PC-9 (cell line): Measurements from ENCODE around the gene CATSPER4. TPM values are rescaled to one million over a fixed set of nuclear protein-coding genes. Genes with fewer than 3 reads are reported as not detected.

Experiments used
- BruUV-seq: library from RNA; stranded (reverse); fragments of 400-500 nt; replicated peaks from 2 replicates; lab custom pipeline; 2021; lab: Mats Ljungman, UMichigan
- CTCF ChIA-PET: fragments of 300-600 bp; sonication (Branson Sonifier 250); formaldehyde crosslinking; loops from one replicate; lab custom pipeline; 2022; ENCODE audit warnings: antibody characterized with exemption; lab: Charles Lee
- POLR2A ChIA-PET: fragments of 300-600 bp; sonication (Branson Sonifier 250); formaldehyde crosslinking; loops from one replicate; lab custom pipeline; 2022; ENCODE audit warnings: antibody characterized with exemption; ENCODE audit not compliant: unreplicated experiment; lab: Charles Lee
- DNase-seq, 2 experiments: peaks; one replicate each; pipeline versions ENCODE4 v3.0.0 to v3.0.0-alpha.2; 2015 to 2022; ENCODE audit warnings: mixed read lengths in 1 of 2
- H2AFZ ChIP-seq: fragments of 200-600 bp; sonication (generic); 2 replicates; pipeline ENCODE4 v1.8.1; 2017; ENCODE audit warnings: antibody characterized with exemption
- H3F3A ChIP-seq: fragments of 200-600 bp; sonication (generic); 2 replicates; pipeline ENCODE4 v1.8.1; 2017; ENCODE audit warnings: antibody characterized with exemption, mild to moderate bottlenecking, low read depth; ENCODE audit not compliant: insufficient read depth
- H3K27ac ChIP-seq: fragments of 200-600 bp; sonication (generic); 2 replicates; pipeline ENCODE4 v1.6.1; 2016; ENCODE audit warnings: mixed run types
- H3K27me3 ChIP-seq: fragments of 200-600 bp; sonication (generic); 2 replicates; pipeline ENCODE4 v1.6.1; 2016; ENCODE audit warnings: low read depth, mixed run types; ENCODE audit not compliant: insufficient read depth
- H3K36me3 ChIP-seq: fragments of 200-600 bp; sonication (generic); 2 replicates; pipeline ENCODE4 v1.6.1; 2016; ENCODE audit warnings: low read depth, mixed run types
- H3K4me1 ChIP-seq: fragments of 200-600 bp; sonication (generic); replicated peaks from 2 replicates; pipeline ENCODE4 v1.6.1; 2016; ENCODE audit warnings: mixed run types; ENCODE audit not compliant: insufficient read depth
- H3K4me2 ChIP-seq: fragments of 200-600 bp; sonication (generic); 2 replicates; pipeline ENCODE4 v1.6.1; 2017; ENCODE audit warnings: mixed run types
- H3K4me3 ChIP-seq: fragments of 200-600 bp; sonication (generic); 2 replicates; pipeline ENCODE4 v1.6.1; 2016; ENCODE audit warnings: mixed run types
- H3K79me2 ChIP-seq: fragments of 200-600 bp; sonication (generic); 2 replicates; pipeline ENCODE4 v1.6.1; 2017; ENCODE audit warnings: low read depth, mixed run types
- H3K9me2 ChIP-seq: fragments of 200-600 bp; sonication (generic); 2 replicates; pipeline ENCODE4 v1.8.1; 2017; ENCODE audit warnings: mild to moderate bottlenecking; ENCODE audit not compliant: insufficient read depth
- H3K9me3 ChIP-seq: fragments of 200-600 bp; sonication (generic); 2 replicates; pipeline ENCODE4 v1.8.1; 2016; ENCODE audit warnings: low read depth; ENCODE audit not compliant: insufficient read depth
- H4K20me1 ChIP-seq: fragments of 200-600 bp; sonication (generic); 2 replicates; pipeline ENCODE4 v1.8.1; 2017; ENCODE audit not compliant: insufficient read depth
- EZH2 ChIP-seq: fragments of 200-600 bp; sonication (generic); IDR thresholded peaks from 2 replicates; pipeline ENCODE4 v1.8.0; 2017; ENCODE audit warnings: antibody characterized with exemption, low read depth
- intact Hi-C: fragments of 100-400 bp; cut with micrococcal nuclease; formaldehyde crosslinking; loops from one replicate; pipeline ENCODE4 v1.10.0; 2022; ENCODE audit not compliant: unreplicated experiment
- total RNA-seq: library from RNA; stranded (reverse); gene quantifications from 2 replicates; pipeline ENCODE4 v1.2.3, GENCODE V29; 2021
- TF ChIP-seq, protein P1 (sequence below): fragments of 200-600 bp; sonication (generic); conservative IDR thresholded peaks from 2 replicates; pipeline ENCODE4 v1.6.1; 2017; ENCODE audit warnings: mixed run types, antibody characterized with exemption, mild to moderate bottlenecking, moderate library complexity

Gene CATSPER4
- total RNA-seq, 1 experiment from 2014 or later: 0.24 TPM

DNA sequence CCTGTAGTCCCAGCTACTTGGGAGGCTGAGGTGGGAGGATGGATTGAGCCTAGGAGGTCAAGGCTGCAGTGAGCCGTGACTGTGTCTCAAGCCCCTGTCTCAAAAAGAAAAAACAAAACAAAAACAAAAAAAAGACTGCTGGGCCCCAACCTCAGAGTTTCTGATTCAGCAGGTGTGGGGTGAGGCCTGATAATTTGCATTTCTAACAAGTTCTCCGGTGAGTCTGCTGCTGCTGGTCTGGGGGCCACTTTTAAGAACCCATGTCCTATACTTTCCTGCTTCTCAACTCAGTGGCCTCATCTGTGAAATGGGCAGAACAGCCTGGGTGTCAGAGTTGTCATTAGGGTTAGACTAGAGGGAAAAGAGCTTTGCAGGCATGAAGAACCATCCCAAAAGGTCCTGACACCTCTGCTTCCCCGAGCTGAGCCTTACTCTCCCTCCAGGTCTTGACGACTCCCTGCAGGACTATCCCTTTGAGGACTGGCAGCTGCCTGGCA, 10.3 kb upstream of the CATSPER4 start:
- CTCF ChIA-PET: no interaction called here
- no peak for DNase-seq

DNA sequence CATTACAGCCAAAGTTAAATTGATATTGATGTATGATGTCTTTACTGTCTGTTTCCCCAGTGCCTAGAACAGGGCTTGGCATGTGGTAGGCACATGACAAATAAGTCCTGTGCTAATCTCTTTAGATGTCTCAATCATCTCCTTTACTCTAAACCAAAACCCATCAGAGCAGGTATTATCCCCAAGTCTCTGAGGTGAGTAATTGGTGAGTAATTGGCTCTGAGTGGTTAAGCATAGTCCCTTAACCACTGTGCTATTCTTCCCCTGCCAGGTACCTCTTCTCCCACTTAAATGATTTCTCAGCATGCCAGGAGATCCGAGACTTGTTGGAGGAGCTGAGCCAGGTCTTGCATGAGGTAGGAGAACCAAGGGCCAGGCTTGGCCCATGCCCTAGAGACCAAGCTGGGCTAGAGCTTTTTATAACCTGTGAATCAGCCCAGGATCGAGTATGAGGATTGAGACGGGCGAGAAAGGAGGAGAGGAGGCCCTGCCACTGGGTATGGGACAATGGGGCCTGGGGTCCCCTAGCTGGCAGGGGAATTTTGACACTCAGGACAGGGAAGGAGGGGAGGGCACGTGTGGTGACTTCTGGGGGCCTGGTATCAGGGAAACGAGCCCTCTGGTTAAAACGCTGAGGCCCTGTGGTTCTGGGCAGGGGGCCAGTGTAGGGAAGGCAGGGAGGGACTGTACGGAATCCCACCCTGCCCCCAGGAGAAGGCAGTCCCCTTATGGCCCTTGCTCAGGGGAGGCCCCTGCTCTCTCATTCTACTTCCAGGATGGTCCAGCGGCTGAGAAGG, 8.6 kb upstream of the CATSPER4 start:
- Histone ChIP-seq H3K79me2 (peaks cover 14% of the 10 kb centered on the region), H3K36me3 (peaks cover 6% of the 10 kb centered on the region; the same call in 1 of the 2 replicates), H3K9me3 (no peaks in the 10 kb centered on the region), H3K27me3 (no peaks in the 10 kb centered on the region), H2AFZ (no peak overlapping the region), H3K27ac (peak overlapping the region; percentile 74), H3F3A (peaks cover 18% of the 10 kb centered on the region), H3K4me3 (no peak overlapping the region), H3K4me1 (peaks cover 26% of the 10 kb centered on the region), H3K4me2 (peak overlapping the region; percentile 38), H4K20me1 (no peaks in the 10 kb centered on the region), H3K9me2 (no peaks in the 10 kb centered on the region)
- intact Hi-C loops: no loop called here
- TF ChIP-seq, protein P1, sequence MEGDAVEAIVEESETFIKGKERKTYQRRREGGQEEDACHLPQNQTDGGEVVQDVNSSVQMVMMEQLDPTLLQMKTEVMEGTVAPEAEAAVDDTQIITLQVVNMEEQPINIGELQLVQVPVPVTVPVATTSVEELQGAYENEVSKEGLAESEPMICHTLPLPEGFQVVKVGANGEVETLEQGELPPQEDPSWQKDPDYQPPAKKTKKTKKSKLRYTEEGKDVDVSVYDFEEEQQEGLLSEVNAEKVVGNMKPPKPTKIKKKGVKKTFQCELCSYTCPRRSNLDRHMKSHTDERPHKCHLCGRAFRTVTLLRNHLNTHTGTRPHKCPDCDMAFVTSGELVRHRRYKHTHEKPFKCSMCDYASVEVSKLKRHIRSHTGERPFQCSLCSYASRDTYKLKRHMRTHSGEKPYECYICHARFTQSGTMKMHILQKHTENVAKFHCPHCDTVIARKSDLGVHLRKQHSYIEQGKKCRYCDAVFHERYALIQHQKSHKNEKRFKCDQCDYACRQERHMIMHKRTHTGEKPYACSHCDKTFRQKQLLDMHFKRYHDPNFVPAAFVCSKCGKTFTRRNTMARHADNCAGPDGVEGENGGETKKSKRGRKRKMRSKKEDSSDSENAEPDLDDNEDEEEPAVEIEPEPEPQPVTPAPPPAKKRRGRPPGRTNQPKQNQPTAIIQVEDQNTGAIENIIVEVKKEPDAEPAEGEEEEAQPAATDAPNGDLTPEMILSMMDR: no peak
- no peak for TF ChIP-seq EZH2
- DNase-seq: peak in 1 of 2 experiments; percentile 93
- BruUV-seq: no TSS peak
- POLR2A ChIA-PET: no interaction called here
- CTCF ChIA-PET: no interaction called here

More for the DNA sequence above, 10.3 kb upstream of the CATSPER4 start:
- H3K79me2 ChIP-seq: peaks cover 14% of the 10 kb centered on the region
- H3K4me3 ChIP-seq: no peak overlapping the region
- H3F3A ChIP-seq: peaks cover 28% of the 10 kb centered on the region
- H3K36me3 ChIP-seq: peaks cover 6% of the 10 kb centered on the region; the same call in 1 of the 2 replicates
- no peak overlapping the region for H3K4me2 ChIP-seq
- intact Hi-C loops: no loop called here
- TF ChIP-seq, protein P1: no peak
- no peak for TF ChIP-seq EZH2
- no TSS peak for BruUV-seq
- no peaks in the 10 kb centered on the region for H4K20me1 ChIP-seq
- peaks cover 26% of the 10 kb centered on the region for H3K4me1 ChIP-seq
- no peaks in the 10 kb centered on the region for H3K27me3 ChIP-seq
- no peaks in the 10 kb centered on the region for H3K9me2 ChIP-seq
- no peak overlapping the region for H2AFZ ChIP-seq
- POLR2A ChIA-PET: no interaction called here
- no peak overlapping the region for H3K27ac ChIP-seq
- H3K9me3 ChIP-seq: no peaks in the 10 kb centered on the region

- H4K20me1 ChIP-seq: no peaks in the 10 kb centered on the region
- intact Hi-C loops: no loop called here
- TF ChIP-seq, protein P1: no peak
- no peak for TF ChIP-seq EZH2
- H3F3A ChIP-seq: peaks cover 15% of the 10 kb centered on the region
- no peaks in the 10 kb centered on the region for H3K9me2 ChIP-seq
- H3K9me3 ChIP-seq: no peaks in the 10 kb centered on the region
- no peak for DNase-seq
- H3K27me3 ChIP-seq: no peaks in the 10 kb centered on the region
- H3K79me2 ChIP-seq: peaks cover 14% of the 10 kb centered on the region
- H2AFZ ChIP-seq: no peak overlapping the region
- H3K4me1 ChIP-seq: peaks cover 26% of the 10 kb centered on the region
- H3K27ac ChIP-seq: peak overlapping the region; percentile 74
- H3K4me2 ChIP-seq: peak overlapping the region; percentile 38
- no TSS peak for BruUV-seq
- CTCF ChIA-PET: no interaction called here
- POLR2A ChIA-PET: no interaction called here
- H3K4me3 ChIP-seq: no peak overlapping the region
- H3K36me3 ChIP-seq: peaks cover 6% of the 10 kb centered on the region; the same call in 1 of the 2 replicates
These were observed 8.1 kb upstream of the CATSPER4 start for GRCh38 chr1:26182383-26182696.
